WERI-Rb-1 (cell line): ENCODE results near the gene IDI2.

ENCODE experiments used
- DNase-seq: peaks from one replicate; pipeline ENCODE4 v3.0.0-alpha.2; 2020
- H3K27ac ChIP-seq: fragments of 250-450 bp; sonication (Bioruptor Pico); 2 replicates; pipeline ENCODE4 v1.5.1; 2020; ENCODE audit warnings: mild to moderate bottlenecking, moderate library complexity
- H3K27me3 ChIP-seq: fragments of 250-450 bp; sonication (Bioruptor Pico); 2 replicates; pipeline ENCODE4 v1.5.1; 2021; ENCODE audit warnings: mild to moderate bottlenecking, low read depth, moderate library complexity; ENCODE audit not compliant: insufficient read depth, severe bottlenecking
- H3K36me3 ChIP-seq: fragments of 250-450 bp; sonication (Bioruptor Pico); 2 replicates; pipeline ENCODE4 v1.5.1; 2020; ENCODE audit warnings: mild to moderate bottlenecking, moderate library complexity
- H3K4me3 ChIP-seq: 2 replicates; pipeline ENCODE4 v1.5.1; 2011; ENCODE audit warnings: low read depth, mild to moderate bottlenecking, control low read depth, low read length
- H3K9me3 ChIP-seq: fragments of 250-450 bp; sonication (Bioruptor Pico); 2 replicates; pipeline ENCODE4 v1.5.1; 2021; ENCODE audit warnings: mild to moderate bottlenecking, moderate library complexity; ENCODE audit not compliant: severe bottlenecking
- CTCF ChIP-seq: IDR thresholded peaks from 2 replicates; pipeline ENCODE4 v1.5.1; 2011; ENCODE audit warnings: low read depth, mild to moderate bottlenecking, control low read depth, inconsistent platforms, low read length

The IDI2 gene

GRCh38 chr10:995559-995926 is 30.1 kb downstream of the IDI2 start:
- no peaks in the 10 kb centered on the region for H3K27me3 ChIP-seq
- no peak for DNase-seq
- no peak for TF ChIP-seq CTCF
- H3K9me3 ChIP-seq: no peaks in the 10 kb centered on the region
- no peak overlapping the region for H3K4me3 ChIP-seq
- H3K27ac ChIP-seq: no peak overlapping the region
- peaks cover 10% of the 10 kb centered on the region for H3K36me3 ChIP-seq

- TF ChIP-seq CTCF: no peak
- H3K36me3 ChIP-seq: peaks cover 10% of the 10 kb centered on the region
- no peak overlapping the region for H3K4me3 ChIP-seq
- no peaks in the 10 kb centered on the region for H3K9me3 ChIP-seq
- no peak for DNase-seq
- no peak overlapping the region for H3K27ac ChIP-seq
- H3K27me3 ChIP-seq: no peaks in the 10 kb centered on the region
These were observed 30.7 kb downstream of the IDI2 start for GRCh38 chr10:994836-995558.

- no peak for DNase-seq
- no peak overlapping the region for H3K27ac ChIP-seq
- no peaks in the 10 kb centered on the region for H3K27me3 ChIP-seq
- no peaks in the 10 kb centered on the region for H3K9me3 ChIP-seq
- H3K36me3 ChIP-seq: no peaks in the 10 kb centered on the region; the same call in none of the 2 replicates
- H3K4me3 ChIP-seq: no peak overlapping the region
- TF ChIP-seq CTCF: no peak
These were observed 32.8 kb downstream of the IDI2 start for GRCh38 chr10:992871-993270.

- no peaks in the 10 kb centered on the region; the same call in none of the 2 replicates for H3K36me3 ChIP-seq
- H3K9me3 ChIP-seq: no peaks in the 10 kb centered on the region
- no peaks in the 10 kb centered on the region for H3K27me3 ChIP-seq
- DNase-seq: no peak
- H3K27ac ChIP-seq: no peak overlapping the region
- H3K4me3 ChIP-seq: no peak overlapping the region
- TF ChIP-seq CTCF: no peak
These were observed 33.2 kb downstream of the IDI2 start for GRCh38 chr10:992467-992866.

DNA sequence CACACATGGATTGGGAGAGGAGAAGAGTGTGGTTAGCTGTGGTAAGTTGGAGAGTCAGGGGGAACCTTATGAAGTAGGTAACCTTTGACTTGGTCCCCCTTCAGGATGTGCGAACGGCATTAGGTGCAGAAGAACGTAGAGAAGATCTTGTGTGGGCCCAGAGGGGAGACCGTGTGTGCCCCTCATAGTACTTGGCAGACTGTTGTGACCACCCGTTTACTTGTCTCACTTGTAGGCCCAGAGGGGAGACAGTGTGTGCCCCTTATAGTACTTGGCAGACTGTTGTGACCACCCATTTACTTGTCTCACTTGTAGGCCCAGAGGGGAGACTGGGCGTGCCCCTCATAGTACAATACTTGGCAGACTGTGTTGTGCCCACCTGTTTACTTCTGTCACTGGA is 34.9 kb downstream of the IDI2 start:
- DNase-seq: no peak
- no peak overlapping the region for H3K27ac ChIP-seq
- no peak overlapping the region for H3K4me3 ChIP-seq
- H3K9me3 ChIP-seq: no peaks in the 10 kb centered on the region
- no peak for TF ChIP-seq CTCF
- H3K36me3 ChIP-seq: no peaks in the 10 kb centered on the region
- no peaks in the 10 kb centered on the region for H3K27me3 ChIP-seq
